Dedifferentiated amniotic fluid mesenchymal stem cell (primary cell): ENCODE measurements around the gene GPR34.
"Not testable (repeated sequence)": the region's sequence is repeated elsewhere in the genome, so short reads cannot be mapped to it uniquely, and the experiment has no call there.

Source experiments
- DNase-seq: peaks from one replicate; pipeline ENCODE4 v3.0.0-alpha.2; 2016; ENCODE audit errors: extremely low spot score

Gene GPR34

DNA sequence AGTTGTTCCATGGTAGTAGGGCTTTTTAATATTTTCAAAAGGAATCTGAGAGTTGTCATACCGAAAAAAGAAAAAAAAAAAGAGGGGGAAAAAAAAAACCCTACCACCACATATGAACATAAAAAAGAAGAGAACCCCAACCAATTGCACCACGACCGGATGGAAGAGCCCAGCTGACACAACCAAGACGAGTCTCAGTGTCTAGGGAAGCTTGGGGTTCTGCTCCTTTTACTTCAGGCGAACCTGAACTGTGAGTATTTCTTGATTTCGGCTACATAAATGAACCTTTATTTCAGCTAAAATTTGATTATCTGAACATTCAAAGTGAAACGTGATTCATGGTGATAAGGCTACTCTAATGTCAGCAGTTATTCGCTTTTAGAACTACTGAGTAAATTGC is at the start of gene GPR34:
Gene GPR34, plus strand, starts transcription at position 139 of the 400 bp plus-strand sequence. CDS start 6,661 bp downstream, outside the sequence.
- no peak for DNase-seq

DNA sequence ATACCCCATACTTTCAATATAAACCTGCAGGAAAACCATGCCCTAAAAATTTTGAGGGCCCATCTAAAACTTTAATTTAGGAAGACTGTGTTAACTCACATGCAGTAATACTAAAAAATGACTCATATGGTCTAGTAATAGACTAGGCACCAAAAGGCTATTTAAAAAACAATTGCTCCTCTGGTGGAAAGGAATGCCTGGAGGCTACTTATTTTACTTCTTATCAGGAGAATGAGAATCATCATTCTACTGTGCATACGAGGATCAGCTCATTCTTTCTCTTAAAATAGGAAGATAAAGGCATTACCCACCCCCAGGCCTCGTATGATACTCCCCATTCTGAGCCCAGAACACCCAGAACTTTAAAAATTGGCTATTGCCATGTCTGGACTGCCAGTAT is 42.6 kb upstream of the GPR34 start:
- not testable (repeated sequence) for DNase-seq

DNA sequence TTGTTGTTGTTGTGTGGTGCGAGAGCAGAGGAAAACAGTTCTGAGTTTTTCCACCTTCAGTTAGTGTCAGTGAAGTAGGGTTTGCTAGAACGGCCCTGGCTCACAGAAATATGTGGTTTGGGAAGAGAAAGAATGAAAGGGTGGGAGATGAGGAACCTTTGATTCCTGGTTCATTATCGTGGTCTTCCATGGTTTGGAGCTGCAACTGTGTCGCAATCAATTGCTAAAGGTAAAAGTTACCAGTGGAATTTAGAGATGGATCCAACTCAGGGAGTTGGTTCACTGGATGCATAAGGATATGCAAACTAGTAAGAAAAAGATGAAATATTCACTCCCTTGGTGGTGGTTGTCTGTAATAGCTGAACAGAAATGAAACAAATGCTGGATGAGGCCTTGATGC is 35.6 kb upstream of the GPR34 start:
- no peak for DNase-seq

- no peak for DNase-seq
Measured at GRCh38 chrX:41655101-41655500, 33.7 kb upstream of the GPR34 start.

GRCh38 chrX:41655631-41656030 is 33.1 kb upstream of the GPR34 start:
- DNase-seq, result no peak

- no peak for DNase-seq
Measured at GRCh38 chrX:41661366-41662095, 27.2 kb upstream of the GPR34 start.

GRCh38 chrX:41664375-41664901 is 24.3 kb upstream of the GPR34 start:
- no peak for DNase-seq

DNA sequence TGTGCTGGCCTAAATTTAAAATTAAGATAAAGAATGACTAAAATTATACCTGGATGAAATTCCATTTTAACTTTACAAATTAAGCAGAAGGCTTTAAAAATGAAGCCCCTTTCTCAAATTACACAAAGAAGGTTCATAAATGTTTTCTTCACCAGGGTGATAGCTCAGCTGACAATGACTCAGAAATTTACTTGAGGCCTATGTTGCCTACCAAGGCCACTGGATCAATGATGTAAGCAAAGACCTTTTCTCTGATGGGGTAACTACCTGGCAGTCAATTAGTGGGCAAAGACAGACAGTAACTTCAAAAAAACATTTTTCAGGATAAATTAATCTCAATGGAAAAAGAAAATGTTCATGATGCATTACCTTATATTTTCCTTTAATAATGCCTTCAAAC is 23.9 kb upstream of the GPR34 start:
- no peak for DNase-seq

GRCh38 chrX:41665686-41666085 is 23.1 kb upstream of the GPR34 start:
- DNase-seq, result no peak

- DNase-seq, result peak; percentile 59
Measured at GRCh38 chrX:41666251-41666650, 22.5 kb upstream of the GPR34 start.

DNA sequence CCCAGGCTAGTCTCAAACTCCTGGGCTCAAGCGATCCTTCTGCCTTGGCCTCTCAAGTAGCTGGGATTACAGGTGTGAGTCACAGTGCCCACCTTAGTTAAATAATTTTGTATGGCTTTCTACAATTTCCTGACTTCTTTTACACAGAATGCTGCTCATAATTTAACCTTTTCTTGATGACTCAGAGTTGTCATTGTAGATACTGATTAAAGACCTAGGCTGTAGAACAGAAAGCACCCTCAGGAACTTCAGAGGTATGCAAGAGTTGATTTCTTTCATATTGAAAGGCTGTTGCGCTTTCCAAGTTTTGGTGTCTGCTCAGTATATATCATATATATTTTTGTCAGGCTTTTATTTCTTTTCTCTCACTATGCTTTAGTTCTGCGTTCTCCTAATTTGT is 21.1 kb upstream of the GPR34 start:
- DNase-seq, result no peak

GRCh38 chrX:41670112-41670511 is 18.7 kb upstream of the GPR34 start:
- DNase-seq, result no peak

DNA sequence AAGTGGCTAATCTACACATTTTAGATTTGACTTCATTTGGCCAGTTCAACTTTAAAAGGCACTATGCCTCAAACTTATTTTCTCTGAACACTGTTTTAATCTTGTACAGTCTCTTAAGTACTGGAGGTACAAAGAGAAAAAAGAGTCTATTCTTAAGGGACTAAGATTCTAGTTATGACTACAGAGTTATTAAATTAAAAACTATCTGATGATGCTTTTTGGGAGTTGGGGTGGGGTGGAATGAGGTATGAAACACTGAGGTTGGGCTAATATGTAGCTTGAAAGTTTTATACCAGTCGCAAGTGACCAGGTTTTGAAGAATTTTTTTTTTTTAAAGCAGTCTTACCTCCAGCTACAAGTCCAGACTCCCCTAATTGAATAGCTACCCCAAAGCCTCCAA is 17.7 kb upstream of the GPR34 start:
- no peak for DNase-seq

DNA sequence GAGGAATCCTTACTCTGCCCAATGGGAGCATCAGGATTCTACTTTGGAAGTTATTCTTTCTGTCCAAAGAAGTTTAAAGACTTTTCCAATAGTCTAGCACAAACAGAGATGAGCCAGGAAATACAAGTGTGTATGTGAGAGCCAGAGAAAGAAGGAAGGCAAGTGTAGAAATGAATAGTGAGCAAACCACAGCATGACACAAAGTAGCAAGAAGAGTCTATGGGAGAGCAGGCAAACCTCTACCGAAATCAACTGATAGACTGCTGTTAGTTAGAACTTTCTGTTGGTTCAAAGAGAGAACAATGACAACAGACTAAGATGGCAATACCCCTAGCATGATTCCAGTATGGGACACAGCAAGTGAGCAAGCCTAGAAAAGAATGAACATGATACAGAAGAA is 16.1 kb upstream of the GPR34 start:
- no peak for DNase-seq

DNA sequence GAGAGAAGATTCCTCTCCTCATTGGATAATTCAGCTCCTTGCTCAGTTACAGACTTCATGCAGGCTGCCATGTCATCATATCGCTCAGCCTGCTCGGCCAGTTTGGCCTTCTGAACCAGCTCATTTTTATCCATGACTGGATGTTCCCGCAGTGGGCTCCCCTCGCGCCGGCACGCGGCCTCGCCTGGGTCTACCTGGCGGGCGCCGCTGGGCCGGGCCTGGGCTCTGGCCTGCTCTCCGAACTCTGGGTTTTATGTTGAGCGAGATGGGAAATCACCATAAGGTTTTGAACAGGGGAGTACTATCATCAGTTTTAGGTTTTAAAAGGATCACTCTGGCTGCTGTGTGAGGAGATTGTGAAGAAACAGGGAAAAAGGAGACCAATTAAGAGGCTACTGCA is 12.4 kb upstream of the GPR34 start:
- not testable (repeated sequence) for DNase-seq

DNA sequence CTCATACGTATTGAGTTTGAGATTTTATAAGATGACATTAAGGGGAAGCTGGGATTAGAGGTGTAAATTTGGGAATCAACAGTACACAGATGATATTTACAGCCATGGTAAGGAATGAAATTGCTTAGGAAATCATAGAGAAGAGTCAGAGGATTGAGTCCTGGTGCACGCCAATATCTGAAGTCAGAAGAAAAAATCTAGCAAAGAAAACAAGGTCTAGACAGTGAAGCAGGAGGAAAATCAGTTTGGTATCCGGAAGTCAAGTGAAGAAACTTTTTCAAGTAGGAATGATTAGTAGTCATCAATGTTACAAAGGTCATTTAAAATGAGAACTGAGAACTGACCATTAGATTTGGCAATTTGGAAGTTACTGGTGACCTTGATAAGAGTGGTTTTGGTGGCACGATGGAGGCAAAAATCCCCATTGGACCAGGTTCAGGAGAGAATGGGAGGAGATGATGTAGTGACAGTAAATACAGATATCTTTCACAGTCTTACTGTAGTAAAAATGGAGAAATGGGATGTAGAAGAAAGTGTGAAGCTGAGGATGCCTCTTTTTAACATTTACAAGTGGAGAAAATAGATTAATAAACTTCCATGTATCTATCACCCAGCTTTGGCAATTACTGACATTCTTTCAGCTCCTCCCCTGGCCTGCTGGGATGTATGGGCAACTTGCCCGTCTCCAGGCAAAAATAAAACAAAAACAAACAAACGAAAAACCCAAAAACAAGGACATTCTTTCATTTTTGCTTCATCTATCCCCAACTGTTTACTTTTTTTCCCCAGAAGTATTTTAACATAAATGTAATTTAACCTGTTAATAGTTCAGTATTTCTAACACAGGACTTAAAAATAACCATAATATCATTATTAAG is 11.4 kb upstream of the GPR34 start:
- no peak for DNase-seq

- no peak for DNase-seq
Measured at GRCh38 chrX:41684138-41684537, 4.6 kb upstream of the GPR34 start.

DNA sequence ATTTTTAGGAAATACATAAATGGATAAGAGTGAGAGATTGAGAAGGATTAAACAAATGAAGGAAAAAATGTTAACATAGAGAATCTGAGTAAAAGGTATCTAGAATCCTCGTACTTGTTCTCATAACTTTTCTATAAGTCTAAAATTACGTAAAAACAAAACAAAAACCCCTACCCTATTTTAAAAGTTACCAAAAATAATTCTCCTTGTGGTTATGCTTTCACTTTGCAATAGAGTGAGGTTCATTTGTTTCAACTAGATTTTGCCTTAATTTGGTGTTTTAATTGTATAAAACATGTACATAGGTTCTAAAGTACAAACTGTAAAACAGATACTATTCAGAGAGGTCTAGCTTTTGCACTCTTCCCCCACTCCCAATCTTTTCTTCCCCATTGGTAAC is 3.8 kb upstream of the GPR34 start:
- no peak for DNase-seq

- DNase-seq, result no peak
Measured at GRCh38 chrX:41686788-41687187, 2.0 kb upstream of the GPR34 start.

DNA sequence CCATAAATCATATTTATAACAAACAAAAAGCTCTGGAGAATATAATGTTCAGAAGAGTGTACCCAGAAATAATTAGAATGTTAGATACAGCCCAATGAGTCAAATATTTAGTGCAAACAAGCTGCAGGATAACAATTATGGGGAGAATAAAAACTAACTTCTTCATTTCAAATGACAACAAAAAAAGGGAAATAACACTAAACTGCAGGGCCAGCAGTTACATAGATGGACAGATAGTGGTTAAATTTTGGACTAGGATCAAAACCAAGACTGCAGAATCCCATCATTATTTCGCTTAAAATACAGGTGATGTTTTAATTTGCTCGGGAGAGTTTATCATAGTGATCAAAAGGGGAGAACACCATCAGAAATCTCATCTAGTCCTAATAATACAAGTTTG is 617 bp upstream of the GPR34 start:
- no peak for DNase-seq

DNA sequence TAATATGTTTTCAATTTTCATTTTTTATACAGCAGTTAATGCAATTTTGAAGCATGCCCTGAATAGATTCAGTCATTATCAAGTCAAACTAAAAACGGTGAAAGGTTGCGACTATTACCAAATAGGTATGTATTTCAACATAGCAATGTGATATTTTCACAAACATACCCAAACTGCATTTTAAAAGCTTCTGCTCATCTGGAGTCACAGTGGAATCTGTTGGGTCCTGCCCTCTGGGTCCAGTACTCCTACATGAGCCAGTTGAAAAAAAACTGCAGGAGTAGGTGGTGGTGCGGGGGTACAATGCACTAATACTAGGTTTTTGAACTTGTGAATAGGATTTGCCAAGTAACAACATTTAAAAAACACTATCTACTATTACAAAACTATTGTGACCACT is 938 bp downstream of the GPR34 start:
- no peak for DNase-seq

DNA sequence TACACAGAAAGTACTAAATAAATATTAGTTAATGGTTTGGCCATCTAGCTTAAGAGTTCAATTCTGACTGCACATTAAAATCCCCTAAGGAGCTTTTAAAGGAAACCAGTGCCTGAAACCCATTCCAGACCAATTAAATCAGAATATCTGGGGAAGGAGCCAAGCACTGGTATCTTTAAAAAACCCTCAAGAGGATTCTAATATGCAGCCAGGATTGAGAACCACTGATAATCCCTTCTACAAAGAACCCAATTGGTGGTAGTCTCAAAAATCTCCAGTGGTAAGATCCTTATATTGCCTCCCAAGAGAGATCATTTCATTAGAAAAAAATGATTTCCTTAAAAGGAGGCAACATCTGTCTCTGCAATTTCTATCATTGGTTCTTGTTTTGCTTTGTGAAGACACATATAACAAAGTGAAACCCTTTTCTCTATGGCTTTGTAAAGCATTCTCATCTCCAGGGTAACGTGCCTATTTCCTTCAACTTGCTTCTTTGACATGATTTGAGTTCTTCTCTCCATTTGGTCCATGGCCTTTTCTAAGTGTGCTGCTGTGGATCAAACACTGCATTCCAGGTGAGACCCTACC is 3.5 kb downstream of the GPR34 start:
- no peak for DNase-seq

GRCh38 chrX:41693024-41693423 is 4.3 kb downstream of the GPR34 start:
- DNase-seq, result no peak
